Activated CD8-positive, alpha-beta memory T cell treated with anti-CD3 and anti-CD28 coated beads for 48 hours (primary cell): ENCODE measurements around the gene LMOD1.
"Not testable (repeated sequence)": the region's sequence is repeated elsewhere in the genome, so short reads cannot be mapped to it uniquely, and the experiment has no call there.

Source experiments
- DNase-seq, 3 experiments: peaks; one replicate each; pipeline ENCODE4 v3.0.0-alpha.2; 2020; ENCODE audit warnings: low read depth in 2 of 3, low spot score in 2 of 3

Gene LMOD1

DNA sequence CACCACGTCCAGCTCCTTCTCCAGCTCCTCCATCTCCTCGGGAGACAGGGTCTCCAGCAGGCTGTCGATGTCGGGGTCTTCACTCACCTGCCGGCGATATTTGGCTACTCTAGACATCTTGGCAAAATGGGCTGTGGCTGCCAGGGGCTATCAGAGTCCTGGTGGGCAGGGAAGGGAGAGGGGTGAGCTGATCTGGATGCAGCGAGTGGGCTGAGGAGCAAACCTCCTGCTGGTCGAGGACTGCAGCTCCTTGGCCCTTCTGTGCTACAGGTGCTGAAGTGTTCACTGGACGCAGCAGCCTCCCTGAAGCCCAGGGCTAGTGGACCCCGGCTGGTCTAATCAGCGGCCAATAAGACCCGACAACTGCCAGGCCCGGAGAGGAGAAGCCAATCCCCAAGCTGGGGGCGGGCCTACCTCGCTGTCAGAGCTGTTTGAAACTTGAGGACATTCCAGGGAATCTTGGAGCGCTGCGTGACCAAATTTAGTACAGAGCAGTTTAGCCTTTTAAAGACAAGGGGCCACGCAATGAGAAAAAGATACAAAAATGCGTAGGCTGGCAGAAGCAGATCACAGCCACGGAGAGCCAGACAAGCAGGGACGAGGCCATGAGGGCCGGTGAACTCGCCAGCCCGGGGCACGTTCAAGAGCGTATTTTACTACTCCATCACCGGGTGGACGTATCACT lies at the start of gene LMOD1:
Gene LMOD1 (minus strand): TSS at position 325 of the 685 bp plus-strand sequence. CDS start 208 bp downstream, at position 117.
- DNase-seq = no peak

- DNase-seq = no peak
These were observed 44.1 kb upstream of the LMOD1 start for GRCh38 chr1:201990427-201990826.

DNA sequence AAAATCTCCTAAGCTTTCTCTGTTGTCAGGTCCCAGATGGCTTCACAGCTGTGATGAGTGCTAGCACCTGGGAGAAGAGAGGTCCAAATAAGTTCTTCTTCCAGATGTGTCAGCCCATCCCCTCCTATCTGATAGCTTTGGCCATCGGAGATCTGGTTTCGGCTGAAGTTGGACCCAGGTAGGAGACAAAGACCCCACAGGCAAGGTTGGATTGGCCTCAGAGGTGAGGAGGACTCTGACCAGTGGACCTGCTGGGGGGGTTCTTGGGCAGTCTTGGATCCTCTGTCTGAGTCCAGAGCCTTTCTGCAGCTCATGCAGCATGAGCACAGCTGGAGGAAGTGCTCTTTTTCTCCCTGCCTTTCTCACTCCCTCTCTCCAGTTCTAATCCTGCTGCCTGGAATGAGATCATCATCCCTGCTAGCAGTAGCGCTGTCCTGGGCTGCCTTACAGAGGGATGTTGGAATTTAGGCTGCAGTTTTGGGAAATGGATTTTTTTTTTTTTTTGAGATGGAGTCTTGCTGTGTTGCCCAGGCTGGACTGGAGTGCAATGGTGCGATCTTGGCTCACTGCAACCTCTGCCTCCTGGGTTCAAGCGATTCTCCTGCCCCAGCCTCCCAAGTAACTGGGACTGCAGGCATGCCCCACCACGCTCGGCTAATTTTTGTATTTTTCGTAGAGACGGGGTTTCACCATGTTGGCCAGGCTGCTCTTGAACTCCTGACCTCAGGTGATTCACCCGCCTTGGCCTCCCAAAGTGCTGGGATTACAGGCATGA lies 43.2 kb upstream of the LMOD1 start:
- no peak for DNase-seq

- no peak for DNase-seq
These were observed 42.3 kb upstream of the LMOD1 start for GRCh38 chr1:201988601-201989000.

- no peak for DNase-seq
These were observed 39.0 kb upstream of the LMOD1 start for GRCh38 chr1:201985355-201985754.

- DNase-seq = no peak
These were observed 38.1 kb upstream of the LMOD1 start for GRCh38 chr1:201984446-201984845.

DNA sequence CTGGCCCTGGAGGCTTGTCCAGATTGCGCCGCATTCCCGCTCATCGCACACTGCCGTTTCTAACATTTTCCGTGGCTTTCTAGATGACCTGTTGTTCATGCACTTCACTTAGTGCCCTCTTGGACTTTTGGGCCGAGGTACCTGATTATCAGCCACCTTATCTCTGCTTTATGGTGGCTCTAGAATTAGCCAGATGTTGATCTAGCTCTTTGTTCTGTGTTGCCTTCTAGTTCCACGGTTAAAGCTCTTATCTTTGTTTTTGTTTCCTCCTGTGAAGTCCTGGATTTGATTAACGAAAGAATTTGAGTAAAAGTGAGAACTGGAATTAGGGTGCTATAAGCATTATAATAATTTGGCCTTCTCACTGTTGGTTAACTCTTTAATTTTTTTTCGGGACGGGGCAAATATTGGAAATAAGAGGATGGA lies 37.0 kb upstream of the LMOD1 start:
- DNase-seq = peak in 1 of 3 experiments; percentile 9

DNA sequence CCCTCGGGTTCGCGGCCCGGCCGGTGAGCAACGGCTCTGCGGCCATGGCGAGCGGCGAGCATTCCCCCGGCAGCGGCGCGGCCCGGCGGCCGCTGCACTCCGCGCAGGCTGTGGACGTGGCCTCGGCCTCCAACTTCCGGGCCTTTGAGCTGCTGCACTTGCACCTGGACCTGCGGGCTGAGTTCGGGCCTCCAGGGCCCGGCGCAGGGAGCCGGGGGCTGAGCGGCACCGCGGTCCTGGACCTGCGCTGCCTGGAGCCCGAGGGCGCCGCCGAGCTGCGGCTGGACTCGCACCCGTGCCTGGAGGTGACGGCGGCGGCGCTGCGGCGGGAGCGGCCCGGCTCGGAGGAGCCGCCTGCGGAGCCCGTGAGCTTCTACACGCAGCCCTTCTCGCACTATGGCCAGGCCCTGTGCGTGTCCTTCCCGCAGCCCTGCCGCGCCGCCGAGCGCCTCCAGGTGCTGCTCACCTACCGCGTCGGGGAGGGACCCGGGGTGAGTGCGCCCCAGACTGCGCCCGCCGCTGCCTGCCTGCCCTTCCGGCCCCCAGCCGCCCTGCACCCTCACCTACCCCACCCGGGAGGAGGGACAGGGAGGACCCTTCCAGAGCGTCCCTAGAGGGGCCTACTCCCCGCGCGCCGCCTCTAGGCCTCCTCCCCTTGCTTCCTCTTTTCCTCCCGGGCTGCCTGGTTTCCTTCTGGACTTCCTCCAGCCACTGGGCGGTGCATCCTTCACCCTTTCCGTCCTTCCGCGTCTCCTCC lies 36.5 kb upstream of the LMOD1 start, which contains the start of gene RNPEP:
Gene RNPEP (plus strand): TSS at position 26 of the 757 bp plus-strand sequence. CDS start 19 bp downstream, at position 45.
- DNase-seq = peak in 1 of 3 experiments; percentile 57

- peak in 2 of 3 experiments; percentile 49 to 59 for DNase-seq
These were observed 35.8 kb upstream of the LMOD1 start for GRCh38 chr1:201982082-201982622.

DNA sequence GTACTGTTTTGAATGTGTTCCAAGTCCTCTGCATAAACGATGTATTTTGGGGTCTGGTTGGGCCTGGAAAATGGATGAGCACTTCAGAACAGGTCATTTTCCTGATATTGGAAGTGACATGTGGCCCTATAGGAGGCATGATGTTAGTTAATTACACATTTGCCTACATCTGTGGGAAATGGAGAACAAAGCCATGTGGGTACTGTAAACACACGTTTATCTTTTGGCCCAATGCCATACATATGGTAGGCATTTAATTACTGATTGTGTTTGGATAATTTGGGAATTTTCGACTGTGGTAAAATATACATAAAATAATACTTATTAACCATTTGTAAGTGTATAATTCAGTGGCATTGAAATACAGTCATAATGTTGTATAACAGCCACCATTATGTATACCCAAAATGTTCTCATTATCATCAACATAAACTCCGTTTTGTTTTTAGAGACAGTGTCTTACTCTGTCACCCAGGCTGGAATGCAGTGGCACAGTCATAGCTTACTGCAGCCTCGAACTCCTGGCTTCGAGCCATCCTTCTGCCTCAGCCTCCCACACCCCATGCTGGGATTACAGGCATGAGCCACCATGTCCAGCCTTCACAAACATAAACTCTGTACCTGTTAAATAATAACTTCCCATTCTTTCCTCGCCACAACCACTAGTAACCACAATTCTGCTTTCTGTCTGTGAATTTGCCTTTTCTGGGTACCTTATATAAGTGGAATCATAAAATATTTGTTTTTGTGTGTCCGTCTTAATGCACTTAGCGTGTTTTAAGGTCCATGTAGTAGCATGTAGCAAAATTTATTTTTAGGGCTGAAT lies 24.2 kb upstream of the LMOD1 start:
- no peak for DNase-seq

GRCh38 chr1:201968202-201968925 lies 22.0 kb upstream of the LMOD1 start:
- no peak for DNase-seq

GRCh38 chr1:201966171-201966570 lies 19.8 kb upstream of the LMOD1 start:
- DNase-seq = no peak

- no peak for DNase-seq
These were observed 17.9 kb upstream of the LMOD1 start for GRCh38 chr1:201964261-201964660.

DNA sequence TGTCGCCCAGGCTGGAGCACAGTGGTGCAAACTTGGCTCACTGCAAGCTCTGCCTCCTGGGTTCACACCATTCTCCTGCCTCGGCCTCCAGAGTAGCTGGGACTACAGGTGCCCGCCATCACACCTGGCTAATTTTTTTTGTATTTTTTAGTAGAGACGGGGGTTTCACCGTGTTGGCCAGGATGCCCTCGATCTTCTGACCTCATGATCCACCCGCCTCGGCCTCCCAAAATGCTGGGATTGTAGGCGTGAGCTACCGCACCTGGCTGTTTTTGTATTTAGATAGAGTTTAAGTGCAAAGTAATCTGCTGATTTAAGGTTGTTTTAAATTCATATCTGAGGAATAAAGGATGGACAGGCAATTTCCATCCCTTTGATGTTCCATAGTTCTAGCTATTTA lies 16.0 kb upstream of the LMOD1 start:
- not testable (repeated sequence) for DNase-seq

- DNase-seq = no peak
These were observed 12.0 kb upstream of the LMOD1 start for GRCh38 chr1:201958348-201958747.

DNA sequence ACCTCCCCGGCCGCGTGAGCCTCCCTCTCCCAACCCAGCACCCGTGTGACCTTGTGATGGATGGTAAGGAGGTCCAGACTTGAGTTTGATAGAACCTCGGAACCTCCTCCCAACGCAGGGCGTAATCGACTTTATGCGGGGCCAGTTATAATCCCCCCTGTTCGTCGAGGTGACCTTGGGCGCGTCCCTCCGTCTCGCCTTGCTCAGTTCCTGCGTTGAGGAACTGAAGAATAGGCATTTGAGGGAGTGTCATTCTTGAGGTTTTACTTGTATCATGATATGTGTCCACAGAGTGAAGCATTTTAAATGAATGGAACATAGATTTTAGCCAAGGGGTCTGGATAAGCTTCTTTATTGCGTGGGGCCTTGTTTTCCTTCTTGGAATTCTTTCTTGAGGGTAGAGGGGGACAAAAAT lies 9.4 kb upstream of the LMOD1 start:
- DNase-seq = no peak

- peak; percentile 79 to 90 (median 81) for DNase-seq
These were observed 8.8 kb upstream of the LMOD1 start, which contains the start of gene TIMM17A for GRCh38 chr1:201955009-201955728. TSS of gene TIMM17A (plus strand) at chr1:201955503. CDS start at chr1:201955527, 24 bp downstream.

- peak in 1 of 3 experiments; percentile 7 for DNase-seq
These were observed 8.1 kb upstream of the LMOD1 start for GRCh38 chr1:201954263-201955008.
